ENCODE measurements around the gene MDFIC. TPM values are rescaled to one million over a fixed set of nuclear protein-coding genes. Genes with fewer than 3 reads are reported as not detected.

The MDFIC gene
- total RNA-seq, 2 donors from 2014 or later = 21.8 to 23.9 TPM

- ATAC-seq (no peak), DNase-seq (no peak)
- intact Hi-C loops (cut with DNase I) = no loop called here
These were observed 92.9 kb downstream of the MDFIC start for GRCh38 chr7:115014794-115015193.

GRCh38 chr7:115015619-115016018 is 93.7 kb downstream of the MDFIC start:
- no peak for DNase-seq
- intact Hi-C loops (cut with DNase I) = no loop called here
- no peak for ATAC-seq

DNA sequence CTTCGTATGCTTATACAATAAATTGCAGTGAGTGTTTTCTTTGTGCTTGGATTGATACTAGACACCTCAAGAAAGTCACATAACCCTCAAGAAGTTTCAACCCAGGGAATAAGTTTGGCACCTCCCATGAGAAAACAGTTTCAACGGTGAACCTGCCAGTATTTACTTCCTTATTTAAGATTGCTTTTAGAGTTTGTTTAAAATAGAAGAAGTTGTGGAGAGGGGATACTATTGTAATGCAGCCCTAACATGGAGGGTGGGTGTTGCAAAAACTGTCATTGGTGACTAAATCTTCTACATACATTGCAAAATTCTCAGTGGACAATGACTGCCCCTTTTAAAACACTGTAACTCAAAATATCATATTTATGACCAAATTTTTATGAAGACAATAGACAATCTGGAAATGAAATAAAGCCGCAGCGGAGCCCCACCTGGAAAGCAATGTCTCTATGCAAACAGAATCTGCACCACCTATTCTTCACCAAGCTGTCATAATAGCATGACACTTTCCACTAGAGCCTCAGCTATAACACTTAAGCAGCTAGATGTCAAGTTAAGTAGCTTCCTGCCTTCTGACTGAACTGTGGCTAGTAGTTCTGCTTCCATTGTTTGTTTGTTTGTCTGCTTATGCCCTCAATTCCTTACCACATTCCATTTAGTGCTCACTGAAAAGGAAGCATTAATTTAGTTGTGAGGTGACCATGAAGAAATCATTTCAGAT is 98.2 kb downstream of the MDFIC start:
- ATAC-seq = no peak
- intact Hi-C loops (cut with DNase I) = no loop called here
- DNase-seq = no peak

- intact Hi-C loops (cut with DNase I) = no loop called here
- ATAC-seq = no peak
These were observed 101.3 kb downstream of the MDFIC start for GRCh38 chr7:115023219-115023618.

GRCh38 chr7:115024276-115024675 is 102.4 kb downstream of the MDFIC start:
- no peak for DNase-seq
- ATAC-seq = no peak
- intact Hi-C loops (cut with DNase I) = no loop called here

More at GRCh38 chr7:115023219-115023618, 101.3 kb downstream of the MDFIC start:
- no peak for DNase-seq

GRCh38 chr7:115032715-115033703 is 111.1 kb downstream of the MDFIC start:
- intact Hi-C loops (cut with DNase I) = no loop called here
- no peak for ATAC-seq

GRCh38 chr7:115033917-115034459 is 112.1 kb downstream of the MDFIC start:
- ATAC-seq = no peak
- intact Hi-C loops (cut with DNase I) = no loop called here
- no peak for DNase-seq

More at GRCh38 chr7:115032715-115033703, 111.1 kb downstream of the MDFIC start:
- DNase-seq = no peak

DNA sequence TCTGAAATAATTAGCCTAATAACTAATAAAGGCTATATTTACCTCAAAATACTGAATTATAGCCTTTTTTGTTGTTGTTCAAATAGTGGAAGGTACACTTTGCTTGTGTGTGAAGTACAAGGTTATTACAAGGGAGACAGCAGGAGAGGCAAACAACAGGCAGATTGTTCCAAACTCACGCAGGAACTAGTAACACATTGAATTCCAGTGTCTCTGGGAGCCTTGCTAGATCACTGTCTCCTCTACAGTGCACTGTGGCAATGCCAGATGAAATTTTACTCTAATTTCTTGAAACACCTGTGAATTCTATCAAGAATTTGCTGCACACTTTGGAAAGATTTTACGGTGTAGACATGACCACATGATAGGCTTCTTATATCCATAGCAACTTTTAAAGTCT is 112.6 kb downstream of the MDFIC start:
- intact Hi-C loops (cut with DNase I) = no loop called here
- DNase-seq = no peak
- ATAC-seq = no peak

- DNase-seq = no peak
- no peak for ATAC-seq
- intact Hi-C loops (cut with DNase I) = no loop called here
These were observed 115.4 kb downstream of the MDFIC start for GRCh38 chr7:115037128-115037802.

DNA sequence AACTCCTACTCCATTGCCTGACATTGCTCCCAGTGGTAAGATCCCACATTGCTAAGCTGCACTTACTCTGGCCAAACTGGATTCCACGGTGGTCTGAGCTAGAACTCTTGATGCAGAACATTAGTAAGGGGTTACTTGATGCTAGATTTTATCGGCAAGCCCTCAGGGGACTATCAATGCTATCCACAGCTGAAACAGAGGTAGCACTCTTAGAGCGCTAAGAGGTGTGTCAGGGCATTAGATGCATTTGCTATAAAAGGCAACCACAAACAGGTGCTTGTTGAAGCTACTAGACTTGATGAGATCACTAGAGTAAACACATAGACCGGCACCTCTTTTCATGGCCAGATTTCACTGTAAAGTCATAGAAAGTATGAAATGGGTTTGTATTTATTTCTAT is 116.3 kb downstream of the MDFIC start:
- no peak for DNase-seq

DNA sequence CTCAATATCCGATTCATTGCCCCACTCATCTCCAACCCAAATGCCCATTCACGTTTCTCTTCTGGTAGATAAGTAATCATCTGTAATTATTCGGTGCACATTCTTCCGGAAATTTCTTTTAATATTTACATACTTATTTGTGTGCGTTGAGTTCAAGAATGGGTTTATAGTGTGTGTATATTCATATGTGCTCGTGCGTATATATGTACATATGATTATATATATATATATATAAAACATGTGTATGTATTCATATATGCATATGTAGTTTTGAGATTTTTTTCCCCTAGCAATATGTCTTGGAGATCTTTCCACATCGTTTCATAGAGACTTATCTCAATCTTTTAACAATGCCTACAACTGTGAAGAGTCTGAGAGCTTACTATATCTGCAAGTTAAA is 118.2 kb downstream of the MDFIC start:
- intact Hi-C loops (cut with DNase I) = no loop called here
- DNase-seq (no peak), ATAC-seq (no peak)

More for the DNA sequence above, 116.3 kb downstream of the MDFIC start:
- intact Hi-C loops (cut with DNase I) = no loop called here
- ATAC-seq = no peak

- DNase-seq = no peak
- intact Hi-C loops (cut with DNase I) = no loop called here
- ATAC-seq = no peak
These were observed 118.6 kb downstream of the MDFIC start for GRCh38 chr7:115040495-115040894.

GRCh38 chr7:115042596-115042995 is 120.7 kb downstream of the MDFIC start:
- no peak for DNase-seq
- ATAC-seq = no peak
- intact Hi-C loops (cut with DNase I) = no loop called here

DNA sequence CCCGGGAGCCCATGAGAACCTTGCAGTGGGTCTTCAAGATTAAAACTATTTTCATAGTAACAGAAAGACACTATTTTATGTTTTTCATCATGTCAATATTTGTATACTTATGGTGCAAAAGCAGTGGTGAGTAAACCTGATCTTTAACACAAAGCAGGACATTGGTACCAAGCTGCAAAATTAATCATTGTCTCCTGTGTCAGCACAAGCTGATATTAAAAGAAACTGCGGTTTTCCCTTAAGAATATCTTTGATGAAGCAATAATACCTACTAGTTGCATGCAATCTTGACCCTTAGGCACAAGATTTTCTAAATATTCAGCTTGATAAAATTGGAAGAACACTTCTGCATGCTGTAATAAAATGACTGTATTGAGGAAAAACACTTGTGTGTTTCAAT is 121.7 kb downstream of the MDFIC start:
- ATAC-seq (no peak), DNase-seq (no peak)
- intact Hi-C loops (cut with DNase I) = no loop called here

DNA sequence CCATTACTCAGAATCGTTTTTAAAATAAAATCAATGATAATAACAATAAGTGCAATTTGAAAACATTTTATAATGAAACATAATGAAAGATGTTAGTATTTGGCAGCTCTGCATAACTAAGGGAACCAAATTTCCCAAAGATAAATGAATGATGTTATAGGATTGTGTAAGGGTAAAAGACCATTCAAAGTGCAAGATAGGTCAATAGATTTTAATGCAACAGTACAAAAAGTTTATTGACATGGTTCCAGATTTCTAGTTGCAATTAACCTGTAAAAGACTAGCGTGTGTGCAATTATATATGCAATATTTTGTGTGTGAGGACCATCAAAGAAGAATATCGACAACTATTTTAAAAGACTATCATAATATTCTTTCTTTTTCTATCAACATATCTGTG is 122.3 kb downstream of the MDFIC start:
- intact Hi-C loops (cut with DNase I) = no loop called here
- DNase-seq (no peak), ATAC-seq (no peak)

DNA sequence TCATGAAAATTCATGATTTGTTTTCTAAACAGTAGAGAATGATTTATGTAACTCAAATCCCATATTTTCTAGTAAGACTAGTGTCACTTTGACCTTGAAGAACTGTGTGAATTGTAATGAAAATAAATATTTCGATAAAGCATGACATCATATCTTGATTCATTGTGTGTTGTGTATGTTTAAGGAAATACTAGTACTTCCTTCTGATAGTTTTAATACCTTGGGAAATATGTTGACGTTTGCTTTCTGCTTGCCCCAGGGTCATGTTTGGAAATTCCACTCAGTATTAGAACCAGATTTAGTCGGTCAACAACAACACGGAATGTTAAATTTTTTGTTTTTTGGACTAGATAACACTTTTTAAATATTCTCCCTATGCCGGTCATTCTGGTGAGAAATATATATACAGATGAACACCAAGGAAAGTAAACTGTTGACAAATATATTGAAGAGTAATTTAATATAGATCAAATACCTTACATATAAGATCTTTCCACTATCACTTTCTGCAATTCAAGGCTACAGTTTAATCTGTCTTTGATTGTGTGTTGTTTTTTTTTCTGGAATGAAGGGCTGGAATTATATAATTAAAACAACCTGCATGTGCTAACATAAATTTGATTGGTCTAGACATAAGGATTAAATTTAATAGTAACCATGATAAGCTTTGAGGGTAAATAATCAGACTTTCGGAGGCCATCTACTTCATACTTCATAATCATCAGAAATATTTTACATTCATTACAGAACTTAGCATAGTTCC is 126.2 kb downstream of the MDFIC start:
- no peak for DNase-seq
- intact Hi-C loops (cut with DNase I) = no loop called here
- ATAC-seq = no peak

DNA sequence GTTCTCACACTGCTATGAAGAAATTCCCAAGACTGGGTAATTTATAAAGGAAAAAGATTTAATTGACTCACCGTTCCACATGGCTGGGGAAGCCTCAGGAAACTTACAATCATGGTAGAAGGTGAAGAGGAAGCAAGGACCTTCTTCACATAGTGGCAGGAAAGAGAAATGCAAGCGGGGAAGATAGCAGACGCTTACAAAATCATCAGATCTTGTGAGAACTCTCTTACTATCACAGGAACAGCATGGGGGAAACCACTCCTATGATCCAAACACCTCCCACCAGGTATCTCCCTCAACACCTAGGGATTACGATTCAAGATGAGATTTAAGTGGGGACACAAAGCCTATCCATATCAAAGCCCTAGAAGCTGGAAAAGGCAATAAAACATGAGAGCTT is 130.8 kb downstream of the MDFIC start:
- ATAC-seq (no peak), DNase-seq (no peak)
- intact Hi-C loops (cut with DNase I) = no loop called here

DNA sequence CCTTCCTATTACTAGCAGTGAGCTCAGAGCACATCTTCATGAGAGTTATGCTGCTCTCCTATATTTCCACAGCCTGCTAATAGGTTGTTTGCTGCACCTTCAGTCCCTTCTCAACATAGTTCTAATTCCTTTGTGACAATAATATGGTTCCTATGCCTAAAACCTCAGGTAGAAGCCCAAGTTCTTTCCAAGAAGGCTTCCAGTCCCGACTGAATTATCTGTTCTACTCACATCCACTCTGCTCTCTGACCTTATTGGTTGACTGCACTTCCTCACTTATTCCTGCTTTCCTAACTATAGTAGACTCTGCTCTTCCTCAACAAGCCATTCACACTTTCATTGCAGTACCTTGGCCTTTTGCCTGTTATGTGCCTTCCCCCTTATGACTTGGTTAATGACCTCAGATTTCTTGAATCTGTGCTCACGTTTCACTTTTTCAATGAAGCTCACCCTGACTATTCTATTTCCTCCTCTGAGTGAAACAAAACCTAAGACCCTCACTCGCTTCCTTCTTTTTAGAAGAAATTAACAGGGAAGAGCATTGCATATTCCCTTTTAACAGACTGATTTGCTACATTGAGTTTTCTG is 132.7 kb downstream of the MDFIC start:
- ATAC-seq = no peak
- DNase-seq = no peak
- intact Hi-C loops (cut with DNase I) = no loop called here
